ENCODE measurements around the gene ERRFI1. TPM values are rescaled to one million over a fixed set of nuclear protein-coding genes. Genes with fewer than 3 reads are reported as not detected.

Gene ERRFI1
- total RNA-seq, 1 experiment from 2014 or later = 37.2 TPM

DNA sequence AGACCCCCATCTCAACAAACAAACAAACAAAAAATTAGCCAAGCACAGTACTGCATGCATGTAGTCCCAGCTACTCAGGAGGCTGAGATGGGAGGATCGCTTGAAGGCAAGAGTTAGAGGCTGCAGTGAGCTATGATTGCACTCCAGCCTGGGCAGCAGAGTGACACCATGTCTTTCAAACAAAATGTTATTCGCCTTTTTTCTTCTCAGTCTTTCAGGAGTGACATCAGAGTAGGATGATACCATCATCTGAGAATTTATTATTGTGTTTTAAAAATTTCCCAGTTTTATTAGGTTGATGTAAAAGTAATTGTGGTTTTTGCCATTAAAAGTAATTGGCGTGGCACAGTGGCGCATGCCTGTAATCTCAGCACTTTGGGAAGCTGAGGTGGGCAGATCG, 53.8 kb downstream of the ERRFI1 start:
- no peaks in the 10 kb centered on the region for H3K27me3 ChIP-seq (replicated peaks; ENCODE audit: control insufficient read depth, insufficient read depth, low read length)
- Mint-ChIP-seq H3K9me3 (ENCODE audit: unreplicated experiment) (no peaks in the 10 kb centered on the region), H3K27ac (ENCODE audit: unreplicated experiment) (no peak overlapping the region), H3K36me3 (ENCODE audit: insufficient read depth, unreplicated experiment) (peaks cover 80% of the 10 kb centered on the region), H3K4me3 (ENCODE audit: unreplicated experiment) (no peak overlapping the region), H3K4me1 (ENCODE audit: low read depth, unreplicated experiment) (peaks cover 7% of the 10 kb centered on the region), H3K27me3 (ENCODE audit: insufficient read depth, unreplicated experiment) (no peaks in the 10 kb centered on the region)
- no TSS peak for BruUV-seq (replicated peaks)
- no peaks in the 10 kb centered on the region for H3K9me3 ChIP-seq
- intact Hi-C loops (cut with micrococcal nuclease; ENCODE audit: unreplicated experiment) = no loop called here
- CTCF ChIA-PET = no interaction called here
- TF ChIP-seq CTCF (IDR thresholded peaks at IDR 0.05; ENCODE audit: insufficient read depth in 1 of 2, low read depth in 1 of 2, low read length in 1 of 2, severe bottlenecking in 1 of 2, unreplicated experiment in 1 of 2) = no peak
- H3K4me3 ChIP-seq (ENCODE audit: low read depth, low read length) = no peak overlapping the region
- H3K36me3 ChIP-seq (ENCODE audit: control insufficient read depth, insufficient read depth, low read length) = no peaks in the 10 kb centered on the region; the same call in 1 of the 2 replicates
- POLR2A ChIA-PET = interaction anchor here (0.5 kb wide), 1 partner anchor 183 kb away, joined by 4 read pairs; no protein-coding TSS in a partner anchor
- no peak for DNase-seq
- H3K4me1 ChIP-seq = no peaks in the 10 kb centered on the region

- intact Hi-C loops (cut with micrococcal nuclease; ENCODE audit: unreplicated experiment) = no loop called here
- no peaks in the 10 kb centered on the region for H3K27me3 ChIP-seq (replicated peaks; ENCODE audit: control insufficient read depth, insufficient read depth, low read length)
- no peaks in the 10 kb centered on the region for H3K4me1 ChIP-seq
- no TSS peak for BruUV-seq (replicated peaks)
- Mint-ChIP-seq H3K4me1 (ENCODE audit: low read depth, unreplicated experiment) (peaks cover 12% of the 10 kb centered on the region), H3K9me3 (ENCODE audit: unreplicated experiment) (no peaks in the 10 kb centered on the region), H3K27me3 (ENCODE audit: insufficient read depth, unreplicated experiment) (no peaks in the 10 kb centered on the region), H3K27ac (ENCODE audit: unreplicated experiment) (no peak overlapping the region), H3K4me3 (ENCODE audit: unreplicated experiment) (no peak overlapping the region), H3K36me3 (ENCODE audit: insufficient read depth, unreplicated experiment) (peaks cover 80% of the 10 kb centered on the region)
- POLR2A ChIA-PET = no interaction called here
- TF ChIP-seq CTCF (IDR thresholded peaks at IDR 0.05; ENCODE audit: insufficient read depth in 1 of 2, low read depth in 1 of 2, low read length in 1 of 2, severe bottlenecking in 1 of 2, unreplicated experiment in 1 of 2) = no peak
- H3K4me3 ChIP-seq (ENCODE audit: low read depth, low read length) = no peak overlapping the region
- H3K9me3 ChIP-seq = no peaks in the 10 kb centered on the region
- CTCF ChIA-PET = no interaction called here
- DNase-seq = no peak
- no peaks in the 10 kb centered on the region; the same call in 1 of the 2 replicates for H3K36me3 ChIP-seq (ENCODE audit: control insufficient read depth, insufficient read depth, low read length)
Observed at GRCh38 chr1:7971024-7971423, 55.1 kb downstream of the ERRFI1 start.

DNA sequence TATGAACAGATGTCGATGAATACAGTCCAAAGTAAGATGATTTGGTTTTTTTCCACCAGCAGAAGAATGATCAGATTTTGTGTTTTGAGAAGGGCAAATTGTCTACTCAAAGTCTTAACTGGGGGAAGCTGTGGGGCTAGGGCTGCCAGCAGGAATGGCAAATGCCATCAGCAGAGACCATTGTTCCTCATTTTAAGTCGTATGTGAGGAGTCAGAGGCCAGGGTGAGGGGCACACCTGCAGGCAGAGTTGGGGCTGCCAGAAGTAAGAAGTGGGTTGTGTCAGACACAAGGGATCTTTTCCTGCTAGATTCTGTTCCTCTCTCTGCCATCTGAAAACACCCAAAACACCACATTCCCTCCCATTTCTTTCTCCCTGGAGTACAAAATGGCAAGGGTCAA, 55.9 kb downstream of the ERRFI1 start:
- Mint-ChIP-seq H3K4me1 (ENCODE audit: low read depth, unreplicated experiment) (peaks cover 11% of the 10 kb centered on the region), H3K27ac (ENCODE audit: unreplicated experiment) (no peak overlapping the region), H3K9me3 (ENCODE audit: unreplicated experiment) (no peaks in the 10 kb centered on the region), H3K27me3 (ENCODE audit: insufficient read depth, unreplicated experiment) (no peaks in the 10 kb centered on the region), H3K4me3 (ENCODE audit: unreplicated experiment) (no peak overlapping the region), H3K36me3 (ENCODE audit: insufficient read depth, unreplicated experiment) (peaks cover 81% of the 10 kb centered on the region)
- no peaks in the 10 kb centered on the region for H3K4me1 ChIP-seq
- CTCF ChIA-PET = no interaction called here
- no peak for DNase-seq
- POLR2A ChIA-PET = interaction anchor here (0.6 kb wide), 1 partner anchor 1449 kb away, joined by 3 read pairs; no protein-coding TSS in a partner anchor
- no peaks in the 10 kb centered on the region for H3K9me3 ChIP-seq
- TF ChIP-seq CTCF (IDR thresholded peaks at IDR 0.05; ENCODE audit: insufficient read depth in 1 of 2, low read depth in 1 of 2, low read length in 1 of 2, severe bottlenecking in 1 of 2, unreplicated experiment in 1 of 2) = no peak
- BruUV-seq (replicated peaks) = no TSS peak
- no peaks in the 10 kb centered on the region for H3K27me3 ChIP-seq (replicated peaks; ENCODE audit: control insufficient read depth, insufficient read depth, low read length)
- no peak overlapping the region for H3K4me3 ChIP-seq (ENCODE audit: low read depth, low read length)
- H3K36me3 ChIP-seq (ENCODE audit: control insufficient read depth, insufficient read depth, low read length) = no peaks in the 10 kb centered on the region; the same call in 1 of the 2 replicates
- intact Hi-C loops (cut with micrococcal nuclease; ENCODE audit: unreplicated experiment) = no loop called here
